ENCODE results near the gene IPO9. TPM values are rescaled to one million over a fixed set of nuclear protein-coding genes. Genes with fewer than 3 reads are reported as not detected.

The IPO9 gene
- total RNA-seq, 6 experiments from 2014 or later: 54.1 to 77.8 (median 63.6) TPM

DNA sequence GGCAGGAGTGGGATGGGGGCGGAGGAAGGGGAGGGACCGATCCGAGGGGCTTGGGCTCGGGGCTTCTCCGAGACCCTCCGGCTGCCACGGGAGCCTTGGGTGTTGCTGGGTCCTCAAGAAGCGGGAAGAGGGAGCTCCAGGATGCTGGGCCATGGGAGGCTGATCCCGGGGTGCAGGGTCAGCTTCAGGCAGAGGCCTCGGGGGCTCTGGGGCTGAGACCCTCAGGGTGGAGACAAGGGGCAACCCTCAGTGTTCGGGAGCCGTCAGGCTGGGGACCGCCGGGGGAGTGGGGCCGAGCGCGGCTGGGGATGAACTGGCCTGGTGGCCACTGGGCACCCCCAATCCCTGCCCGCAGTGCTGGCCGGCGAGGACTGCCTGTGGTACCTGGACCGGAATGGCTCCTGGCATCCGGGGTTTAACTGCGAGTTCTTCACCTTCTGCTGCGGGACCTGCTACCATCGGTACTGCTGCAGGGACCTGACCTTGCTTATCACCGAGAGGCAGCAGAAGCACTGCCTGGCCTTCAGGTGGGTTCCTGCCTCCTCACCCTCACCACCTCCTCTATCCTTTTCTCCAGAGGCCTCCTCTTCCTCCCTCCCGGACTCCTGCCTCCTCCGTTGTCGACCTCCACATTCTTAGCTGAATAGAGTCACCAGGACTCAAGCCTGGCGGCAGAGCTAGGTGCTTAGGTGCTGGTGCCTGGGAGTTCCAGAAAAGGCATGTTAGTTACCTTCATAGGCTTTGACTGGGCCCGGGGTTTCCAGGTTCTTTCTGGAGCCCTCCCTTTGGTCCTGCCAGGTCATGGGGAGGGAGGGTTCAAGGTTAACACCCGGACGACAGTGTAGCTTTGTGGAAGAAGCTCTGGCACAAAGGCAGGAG is 60.4 kb downstream of the IPO9 start:
- H3K36me3 Mint-ChIP-seq (ENCODE audit: low read depth): no peaks in the 10 kb centered on the region
- H3K9me3 Mint-ChIP-seq: no peaks in the 10 kb centered on the region

DNA sequence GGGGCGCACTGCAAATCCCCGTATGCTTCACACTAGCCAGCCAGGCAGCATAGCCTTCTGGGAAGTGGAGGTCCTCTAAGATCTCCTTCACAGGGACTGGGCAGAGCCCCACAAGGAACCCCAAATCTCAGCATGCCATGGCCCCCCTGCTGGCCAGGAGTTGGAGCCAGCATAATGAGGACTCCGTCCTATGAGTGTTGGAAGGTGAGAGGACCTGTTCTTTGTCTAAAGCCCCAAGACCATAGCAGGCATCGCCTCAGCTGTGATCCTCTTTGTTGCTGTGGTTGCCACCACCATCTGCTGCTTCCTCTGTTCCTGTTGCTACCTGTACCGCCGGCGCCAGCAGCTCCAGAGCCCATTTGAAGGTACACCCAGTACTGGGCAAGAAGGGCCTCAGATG is 61.3 kb downstream of the IPO9 start:
- TF ChIP-seq, protein P1, sequence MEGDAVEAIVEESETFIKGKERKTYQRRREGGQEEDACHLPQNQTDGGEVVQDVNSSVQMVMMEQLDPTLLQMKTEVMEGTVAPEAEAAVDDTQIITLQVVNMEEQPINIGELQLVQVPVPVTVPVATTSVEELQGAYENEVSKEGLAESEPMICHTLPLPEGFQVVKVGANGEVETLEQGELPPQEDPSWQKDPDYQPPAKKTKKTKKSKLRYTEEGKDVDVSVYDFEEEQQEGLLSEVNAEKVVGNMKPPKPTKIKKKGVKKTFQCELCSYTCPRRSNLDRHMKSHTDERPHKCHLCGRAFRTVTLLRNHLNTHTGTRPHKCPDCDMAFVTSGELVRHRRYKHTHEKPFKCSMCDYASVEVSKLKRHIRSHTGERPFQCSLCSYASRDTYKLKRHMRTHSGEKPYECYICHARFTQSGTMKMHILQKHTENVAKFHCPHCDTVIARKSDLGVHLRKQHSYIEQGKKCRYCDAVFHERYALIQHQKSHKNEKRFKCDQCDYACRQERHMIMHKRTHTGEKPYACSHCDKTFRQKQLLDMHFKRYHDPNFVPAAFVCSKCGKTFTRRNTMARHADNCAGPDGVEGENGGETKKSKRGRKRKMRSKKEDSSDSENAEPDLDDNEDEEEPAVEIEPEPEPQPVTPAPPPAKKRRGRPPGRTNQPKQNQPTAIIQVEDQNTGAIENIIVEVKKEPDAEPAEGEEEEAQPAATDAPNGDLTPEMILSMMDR (IDR thresholded peaks at IDR 0.05): no peak
- Mint-ChIP-seq H3K4me1 (ENCODE audit: low read depth) (peaks cover 48% of the 10 kb centered on the region), H3K9me3 (no peaks in the 10 kb centered on the region), H3K27ac (no peak overlapping the region), H3K4me3 (no peak overlapping the region), H3K36me3 (ENCODE audit: low read depth) (no peaks in the 10 kb centered on the region), H3K27me3 (ENCODE audit: insufficient read depth) (peaks cover 6% of the 10 kb centered on the region)
- DNase-seq: no peak

More for the DNA sequence above, 60.4 kb downstream of the IPO9 start:
- TF ChIP-seq, protein P1 (IDR thresholded peaks at IDR 0.05): no peak
- no peak for DNase-seq
- peaks cover 3% of the 10 kb centered on the region for H3K27me3 Mint-ChIP-seq (ENCODE audit: insufficient read depth)
- H3K4me3 Mint-ChIP-seq: peak overlapping the region; percentile 85
- H3K27ac Mint-ChIP-seq: no peak overlapping the region
- peaks cover 55% of the 10 kb centered on the region for H3K4me1 Mint-ChIP-seq (ENCODE audit: low read depth)

DNA sequence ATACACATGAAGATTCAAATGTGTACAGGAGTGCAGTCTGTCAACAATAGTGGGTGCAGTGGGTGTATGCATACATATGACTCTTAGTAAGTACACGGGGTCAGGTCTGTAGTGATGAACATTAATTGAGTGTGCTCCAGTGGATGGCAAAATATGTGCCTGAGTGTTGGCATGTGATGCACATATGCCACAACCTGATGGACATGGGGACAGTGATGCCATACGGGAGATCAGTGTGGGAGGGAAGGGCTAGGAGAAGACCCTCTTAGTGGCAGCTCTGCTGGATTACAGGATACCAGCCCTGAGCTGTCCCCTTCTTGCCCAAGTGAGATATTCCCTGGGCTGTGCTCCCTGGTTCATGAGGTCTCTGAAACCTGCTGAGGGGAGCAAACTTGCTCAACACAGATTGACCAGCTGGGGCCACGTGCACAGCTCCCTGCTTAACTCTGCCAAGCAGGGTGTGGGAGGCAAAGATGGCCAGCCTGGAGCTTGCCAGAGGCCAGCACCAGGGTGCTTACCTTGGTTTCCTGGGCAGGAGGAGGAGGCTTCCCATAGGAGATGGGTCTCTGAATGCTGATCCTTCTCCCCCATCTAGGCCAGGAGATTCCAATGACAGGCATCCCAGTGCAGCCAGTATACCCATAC is 62.0 kb downstream of the IPO9 start:
- H3K27ac Mint-ChIP-seq: no peak overlapping the region
- TF ChIP-seq, protein P1 (IDR thresholded peaks at IDR 0.05): no peak
- H3K36me3 Mint-ChIP-seq (ENCODE audit: low read depth): no peaks in the 10 kb centered on the region
- peaks cover 6% of the 10 kb centered on the region for H3K27me3 Mint-ChIP-seq (ENCODE audit: insufficient read depth)
- no peaks in the 10 kb centered on the region for H3K9me3 Mint-ChIP-seq
- peaks cover 48% of the 10 kb centered on the region for H3K4me1 Mint-ChIP-seq (ENCODE audit: low read depth)
- no peak overlapping the region for H3K4me3 Mint-ChIP-seq
- no peak for DNase-seq

DNA sequence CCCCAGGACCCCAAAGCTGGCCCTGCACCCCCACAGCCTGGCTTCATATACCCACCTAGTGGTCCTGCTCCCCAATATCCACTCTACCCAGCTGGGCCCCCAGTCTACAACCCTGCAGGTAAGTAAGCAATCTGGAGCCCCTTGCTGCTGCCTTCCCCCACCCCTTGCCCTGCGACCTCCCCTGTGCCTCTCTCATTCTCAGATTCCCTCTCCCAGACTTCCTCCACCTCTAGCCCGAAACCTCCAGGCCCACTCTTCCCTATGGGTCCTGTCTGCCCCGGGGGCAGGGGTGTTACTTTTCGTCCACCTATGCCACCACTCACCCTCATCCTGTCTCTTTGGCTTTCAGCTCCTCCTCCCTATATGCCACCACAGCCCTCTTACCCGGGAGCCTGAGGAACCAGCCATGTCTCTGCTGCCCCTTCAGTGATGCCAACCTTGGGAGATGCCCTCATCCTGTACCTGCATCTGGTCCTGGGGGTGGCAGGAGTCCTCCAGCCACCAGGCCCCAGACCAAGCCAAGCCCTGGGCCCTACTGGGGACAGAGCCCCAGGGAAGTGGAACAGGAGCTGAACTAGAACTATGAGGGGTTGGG is 62.6 kb downstream of the IPO9 start:
- DNase-seq: no peak
- TF ChIP-seq, protein P1 (IDR thresholded peaks at IDR 0.05): no peak
- H3K4me3 Mint-ChIP-seq: no peak overlapping the region
- no peaks in the 10 kb centered on the region for H3K36me3 Mint-ChIP-seq (ENCODE audit: low read depth)
- H3K27me3 Mint-ChIP-seq (ENCODE audit: insufficient read depth): peaks cover 6% of the 10 kb centered on the region
- no peaks in the 10 kb centered on the region for H3K9me3 Mint-ChIP-seq
- peaks cover 52% of the 10 kb centered on the region for H3K4me1 Mint-ChIP-seq (ENCODE audit: low read depth)
- H3K27ac Mint-ChIP-seq: no peak overlapping the region

DNA sequence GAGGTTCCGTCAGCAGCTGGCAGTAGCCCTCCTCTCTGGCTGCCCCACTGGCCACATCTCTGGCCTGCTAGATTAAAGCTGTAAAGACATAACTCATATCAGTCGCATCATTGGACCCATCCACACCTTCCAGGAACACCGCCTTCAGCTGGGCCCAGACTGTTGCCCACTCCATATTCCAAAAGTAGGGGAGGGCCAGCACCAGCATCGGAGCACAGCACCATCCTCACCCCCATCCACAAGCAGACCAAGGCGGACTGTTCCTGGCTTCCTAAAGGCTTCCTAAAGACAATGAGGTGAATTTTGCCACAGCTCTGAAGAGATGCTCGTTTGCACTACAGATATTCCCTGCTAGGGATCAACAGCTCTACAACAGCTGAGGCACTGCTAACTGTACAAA is 63.3 kb downstream of the IPO9 start:
- no peaks in the 10 kb centered on the region for H3K36me3 Mint-ChIP-seq (ENCODE audit: low read depth)
- no peak overlapping the region for H3K4me3 Mint-ChIP-seq
- peaks cover 6% of the 10 kb centered on the region for H3K27me3 Mint-ChIP-seq (ENCODE audit: insufficient read depth)
- H3K4me1 Mint-ChIP-seq (ENCODE audit: low read depth): peaks cover 52% of the 10 kb centered on the region
- no peaks in the 10 kb centered on the region for H3K9me3 Mint-ChIP-seq
- no peak for DNase-seq
- TF ChIP-seq, protein P1 (IDR thresholded peaks at IDR 0.05): no peak
- no peak overlapping the region for H3K27ac Mint-ChIP-seq

Data from HFFc6 (cell line).